GM12874 (cell line): Measurements from ENCODE around the gene SAG.

Source experiments
- CTCF ChIP-seq: IDR thresholded peaks from 2 replicates; pipeline ENCODE4 v1.5.1; 2011; ENCODE audit warnings: low read depth, mild to moderate bottlenecking, control low read depth, low read length, moderate library complexity; ENCODE audit not compliant: insufficient read depth

The SAG gene

GRCh38 chr2:233372855-233373254 lies 65.2 kb downstream of the SAG start:
- no peak for TF ChIP-seq CTCF

GRCh38 chr2:233373316-233373715 lies 65.7 kb downstream of the SAG start:
- TF ChIP-seq CTCF = no peak

GRCh38 chr2:233375490-233376314 lies 68.1 kb downstream of the SAG start:
- TF ChIP-seq CTCF = no peak

GRCh38 chr2:233379034-233379433 lies 71.4 kb downstream of the SAG start:
- no peak for TF ChIP-seq CTCF

GRCh38 chr2:233379441-233379840 lies 71.8 kb downstream of the SAG start:
- TF ChIP-seq CTCF = no peak

- TF ChIP-seq CTCF = no peak
Observed at GRCh38 chr2:233380132-233380895, 72.7 kb downstream of the SAG start.

- no peak for TF ChIP-seq CTCF
Observed at GRCh38 chr2:233380995-233381637, 73.5 kb downstream of the SAG start.
